ENCODE results near the gene TNIK. TPM values are rescaled to one million over a fixed set of nuclear protein-coding genes. Genes with fewer than 3 reads are reported as not detected.
"Not testable (repeated sequence)": the region's sequence is repeated elsewhere in the genome, so short reads cannot be mapped to it uniquely, and the experiment has no call there.

Gene TNIK
- total and polyA plus RNA-seq, 10 of the 15 experiments (the other 5 are each of a cell fraction or from before 2014, with no cell fraction given) = 13.9 to 74.3 (median 48.2) TPM

GRCh38 chr3:171242170-171242569 lies 218.0 kb downstream of the TNIK start (continued):
- no peak for TF ChIP-seq ZBTB11 (CRISPR knock-in tag; IDR thresholded peaks at IDR 0.05)

- POLR2A ChIA-PET; BruUV-seq (replicated peaks); H3K4me3 ChIP-seq; H3K36me3 ChIP-seq (ENCODE audit: control insufficient read depth in 2 of 2, insufficient read depth in 2 of 2, low read length in 1 of 2); H3K9me3 ChIP-seq (replicated peaks; ENCODE audit: control insufficient read depth, insufficient read depth, low read length); in situ Hi-C loops (cut with MboI); FAIRE-seq; DNase-seq (ENCODE audit: low read depth, low spot score); H3K4me2 ChIP-seq (ENCODE audit: control insufficient read depth, insufficient read depth); H4K20me1 ChIP-seq (ENCODE audit: control insufficient read depth, insufficient read depth); H3K27me3 ChIP-seq (replicated peaks in 1 of 2; ENCODE audit: control insufficient read depth in 2 of 2, insufficient read depth in 2 of 2, low read length in 1 of 2); RAD21 ChIA-PET (ENCODE audit: unreplicated experiment); ATAC-seq; intact Hi-C loops (cut with micrococcal nuclease; ENCODE audit: unreplicated experiment); H3K9ac ChIP-seq (ENCODE audit: control insufficient read depth, insufficient read depth, low read length); CTCF ChIA-PET; H2AFZ ChIP-seq (ENCODE audit: control insufficient read depth, low read depth, low read length); H3K27ac ChIP-seq (ENCODE audit: control insufficient read depth, insufficient read depth): not testable (repeated sequence)
- peaks cover 57% of the 10 kb centered on the region for H3K79me2 ChIP-seq (ENCODE audit: control insufficient read depth, insufficient read depth, low read length)
- WGBS (ENCODE audit: insufficient coverage, insufficient replicate concordance, low lambda C conversion rate, missing lambda C conversion rate) = 100% methylated on average over 1 of the region's 2 CpGs
- SMC1A ChIA-PET (ENCODE audit: uncharacterized antibody, unreplicated experiment) = interaction anchor here (2.0 to 23.0 kb wide), 3 partner anchors 14 to 32 kb away, joined by 6 to 657 read pairs (median 51); no protein-coding TSS in a partner anchor
- peaks cover 34% of the 10 kb centered on the region for H3K4me1 ChIP-seq (ENCODE audit: control insufficient read depth, insufficient read depth, low read length)
Observed at GRCh38 chr3:171241655-171242054, 218.6 kb downstream of the TNIK start.

Data from GM12878 (cell line).